GM12875 (cell line): Measurements from ENCODE around the gene CAND1.
A peak's percentile ranks its signal among the peaks of the same experiment; 100 is the strongest.

Source experiments
- H3K4me3 ChIP-seq: one replicate; pipeline ENCODE4 v1.5.1; 2011; ENCODE audit warnings: low read depth, low read length, control low read depth
- TF ChIP-seq, protein P1 (sequence below): IDR thresholded peaks from 2 replicates; pipeline ENCODE4 v1.5.1; 2011; ENCODE audit warnings: low read depth, mild to moderate bottlenecking, control low read depth, inconsistent platforms, low read length, moderate library complexity, borderline replicate concordance; ENCODE audit not compliant: insufficient read depth

The CAND1 gene

DNA sequence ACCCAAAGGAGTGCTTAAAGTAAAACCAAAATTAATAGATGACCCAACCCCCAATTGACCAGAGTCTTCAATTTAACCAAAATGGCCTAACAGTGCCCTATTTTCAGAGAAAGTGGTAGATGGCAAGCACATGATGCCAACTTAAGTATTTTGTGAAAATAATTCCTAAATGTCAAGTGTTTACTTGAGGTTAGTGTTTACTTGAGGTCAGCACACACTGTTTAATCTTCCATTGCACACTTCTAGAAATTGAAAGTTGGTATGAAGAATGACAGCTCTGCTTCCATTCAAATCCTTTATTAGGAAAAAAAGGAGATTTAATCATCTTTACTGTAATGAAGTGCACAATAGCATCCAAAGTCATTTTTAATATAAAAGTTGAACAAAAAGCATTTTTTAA lies 25.9 kb upstream of the CAND1 start:
- H3K4me3 ChIP-seq: no peak overlapping the region
- TF ChIP-seq, protein P1, sequence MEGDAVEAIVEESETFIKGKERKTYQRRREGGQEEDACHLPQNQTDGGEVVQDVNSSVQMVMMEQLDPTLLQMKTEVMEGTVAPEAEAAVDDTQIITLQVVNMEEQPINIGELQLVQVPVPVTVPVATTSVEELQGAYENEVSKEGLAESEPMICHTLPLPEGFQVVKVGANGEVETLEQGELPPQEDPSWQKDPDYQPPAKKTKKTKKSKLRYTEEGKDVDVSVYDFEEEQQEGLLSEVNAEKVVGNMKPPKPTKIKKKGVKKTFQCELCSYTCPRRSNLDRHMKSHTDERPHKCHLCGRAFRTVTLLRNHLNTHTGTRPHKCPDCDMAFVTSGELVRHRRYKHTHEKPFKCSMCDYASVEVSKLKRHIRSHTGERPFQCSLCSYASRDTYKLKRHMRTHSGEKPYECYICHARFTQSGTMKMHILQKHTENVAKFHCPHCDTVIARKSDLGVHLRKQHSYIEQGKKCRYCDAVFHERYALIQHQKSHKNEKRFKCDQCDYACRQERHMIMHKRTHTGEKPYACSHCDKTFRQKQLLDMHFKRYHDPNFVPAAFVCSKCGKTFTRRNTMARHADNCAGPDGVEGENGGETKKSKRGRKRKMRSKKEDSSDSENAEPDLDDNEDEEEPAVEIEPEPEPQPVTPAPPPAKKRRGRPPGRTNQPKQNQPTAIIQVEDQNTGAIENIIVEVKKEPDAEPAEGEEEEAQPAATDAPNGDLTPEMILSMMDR: no peak

DNA sequence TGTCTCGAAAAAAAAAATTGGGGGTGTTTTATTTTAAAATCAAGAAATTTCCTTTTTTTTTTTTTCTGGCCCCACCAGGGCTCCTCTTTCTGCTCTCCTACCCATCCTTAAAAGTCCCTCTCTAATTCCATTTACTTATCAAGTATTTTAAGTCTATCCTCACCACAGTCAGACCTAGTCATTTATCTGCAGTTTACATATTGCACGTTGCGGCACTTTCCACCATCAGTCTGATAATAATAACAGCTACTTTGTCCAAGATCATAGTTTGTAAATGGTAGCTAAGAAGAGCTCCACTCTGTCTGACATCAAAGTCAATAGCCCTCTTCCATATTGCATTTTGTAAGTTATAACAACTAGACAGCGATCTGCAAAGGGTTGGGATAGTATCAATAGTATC lies 23.6 kb upstream of the CAND1 start:
- no peak overlapping the region for H3K4me3 ChIP-seq
- TF ChIP-seq, protein P1: no peak

DNA sequence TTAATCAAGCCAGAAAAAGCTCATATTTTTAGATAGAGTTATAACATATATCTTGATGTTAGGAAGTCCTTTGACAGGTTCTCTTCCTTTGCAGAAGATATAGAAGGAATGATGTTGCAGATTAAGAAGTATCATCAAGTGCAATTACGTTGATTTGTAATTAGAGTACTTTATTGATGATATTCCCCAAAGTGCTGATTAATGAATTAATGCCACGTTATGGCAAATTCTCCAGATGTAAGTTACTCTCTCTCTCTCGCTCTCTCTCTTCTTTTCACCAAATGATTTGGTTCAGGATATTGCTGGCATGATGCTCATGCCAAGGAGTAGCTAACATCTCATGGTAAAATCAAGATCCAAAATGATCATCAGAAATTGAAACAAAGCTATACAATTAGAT lies 18.1 kb upstream of the CAND1 start:
- TF ChIP-seq, protein P1: no peak
- H3K4me3 ChIP-seq: no peak overlapping the region

DNA sequence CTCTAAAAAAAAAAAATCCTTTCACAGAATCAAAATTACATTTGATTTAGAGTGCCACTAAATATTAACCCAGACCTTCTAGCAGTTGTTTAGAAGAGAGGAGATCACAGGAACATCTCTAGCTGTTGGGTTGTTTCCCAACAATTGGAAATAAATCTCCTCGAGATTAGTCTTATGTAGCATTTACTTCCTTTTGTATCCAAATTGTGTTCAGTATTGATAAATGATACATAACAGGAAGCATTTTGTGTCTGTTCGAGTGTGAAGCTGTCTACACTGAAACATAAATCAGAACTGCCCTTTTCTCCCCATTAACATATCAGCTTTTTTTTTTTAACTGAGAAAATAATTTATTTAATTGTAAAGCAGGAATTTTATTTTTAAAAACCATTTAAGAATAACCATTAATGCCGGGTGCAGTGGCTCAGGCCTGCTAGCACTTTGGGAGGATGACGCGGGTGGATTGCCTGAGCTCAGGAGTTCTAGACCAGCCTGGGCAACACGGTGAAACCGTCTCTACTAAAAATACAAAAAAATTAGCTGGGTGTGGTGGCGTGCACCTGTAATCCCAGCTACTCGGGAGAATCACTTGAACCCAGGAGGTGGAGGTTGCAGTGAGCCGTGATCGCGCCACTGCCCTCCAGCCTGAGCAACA lies 14.7 kb upstream of the CAND1 start:
- TF ChIP-seq, protein P1: no peak

DNA sequence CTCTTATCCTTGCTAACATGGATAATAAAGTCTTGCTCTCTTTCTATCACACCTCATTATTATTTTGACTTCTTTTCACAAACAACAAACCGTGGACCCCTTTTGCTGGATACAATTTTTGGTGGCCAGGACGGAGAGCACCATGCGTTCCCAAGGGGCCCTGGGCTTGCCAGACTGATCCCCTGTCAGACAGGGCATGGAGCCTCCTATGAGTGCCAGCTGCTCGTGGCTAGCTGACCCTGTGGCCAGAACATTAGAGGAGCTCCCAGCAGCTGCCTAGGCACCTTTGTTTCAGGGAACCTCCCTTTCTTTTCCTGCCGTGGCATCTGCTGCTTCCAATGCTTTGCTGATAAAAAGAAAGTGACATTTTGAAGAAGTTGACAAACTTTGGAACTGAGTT lies 12.5 kb upstream of the CAND1 start:
- TF ChIP-seq, protein P1: no peak
- no peak overlapping the region for H3K4me3 ChIP-seq

More for the DNA sequence above, 14.7 kb upstream of the CAND1 start:
- H3K4me3 ChIP-seq: no peak overlapping the region

DNA sequence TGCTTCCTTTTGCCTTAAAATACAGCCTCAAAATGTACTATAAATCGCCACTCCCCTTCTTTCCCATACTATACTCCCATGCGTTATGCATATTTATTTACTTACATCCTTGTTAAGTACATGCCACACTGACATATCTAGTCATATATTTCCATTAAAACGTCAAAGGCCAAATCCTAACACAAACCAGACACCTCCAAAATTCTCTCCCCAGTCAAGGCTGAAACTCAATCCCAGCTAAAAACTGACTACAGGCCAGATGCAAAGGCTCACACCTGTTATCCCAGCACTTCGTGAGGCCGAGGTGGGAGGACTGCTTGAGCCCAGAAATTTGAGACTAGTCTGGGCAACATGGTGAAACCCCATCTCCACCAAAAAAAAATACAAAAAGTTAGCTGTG lies 5.7 kb upstream of the CAND1 start:
- no peak overlapping the region for H3K4me3 ChIP-seq
- TF ChIP-seq, protein P1: no peak

DNA sequence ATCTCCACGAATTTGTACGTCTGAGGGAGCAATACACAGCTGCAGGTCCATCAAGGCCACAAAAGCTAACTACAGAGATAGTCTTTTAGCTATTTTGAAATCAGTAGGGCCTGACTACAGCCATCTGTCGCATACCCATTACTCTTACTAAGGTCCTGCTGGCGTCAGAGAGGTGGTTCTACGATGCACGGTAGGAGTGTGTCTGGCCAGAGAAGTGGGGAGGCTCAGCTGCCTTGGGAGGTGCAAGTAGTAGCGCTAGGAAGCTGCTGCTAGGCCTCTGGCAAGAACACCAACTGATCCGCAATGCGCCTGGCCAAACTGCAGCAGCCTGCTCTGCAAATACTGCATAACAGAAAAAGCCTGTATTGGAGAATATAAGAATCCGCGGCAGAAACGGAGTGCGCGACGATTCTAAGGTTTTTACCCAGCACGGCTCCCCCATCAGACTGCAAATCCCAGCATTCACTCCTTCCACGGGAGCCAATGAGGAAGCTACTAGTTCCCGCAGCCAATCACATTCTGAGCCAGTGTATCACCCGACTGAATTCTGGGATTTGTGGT lies 743 bp upstream of the CAND1 start:
- H3K4me3 ChIP-seq: peak overlapping the region; percentile 56
- TF ChIP-seq, protein P1: no peak
